ENCODE measurements around the gene CHST5. TPM values are rescaled to one million over a fixed set of nuclear protein-coding genes. Genes with fewer than 3 reads are reported as not detected.
A peak's percentile ranks its signal among the peaks of the same experiment; 100 is the strongest.

The CHST5 gene
- total RNA-seq, 3 donors from 2014 or later (not counting 1 experiment from before 2014, with no cell fraction given), result not detected

GRCh38 chr16:75566758-75567255 lies 30.9 kb upstream of the CHST5 start:
- H3K4me3 Mint-ChIP-seq, result peak overlapping the region; percentile 90
- WGBS (ENCODE audit: insufficient coverage), result 3% methylated on average over 32 of the region's 32 CpGs

GRCh38 chr16:75566040-75566757 lies 30.3 kb upstream of the CHST5 start, which contains the start of gene GABARAPL2:
Gene GABARAPL2 (plus strand): TSS chr16:75566379. CDS start chr16:75566487, 108 bp downstream.
- H3K36me3 ChIP-seq (ENCODE audit: control insufficient read depth, insufficient read depth, low read length), result peaks cover 29% of the 10 kb centered on the region
- no peak for TF ChIP-seq CTCF (IDR thresholded peaks at IDR 0.05)
- peak; percentile 78 to 93 (median 85) for ATAC-seq
- peak within 1 kb of the TSS; percentile 76 for H3K27ac ChIP-seq (ENCODE audit: low read length)
- WGBS (ENCODE audit: insufficient coverage), result under 1% methylated on average over 69 of the region's 69 CpGs
- intact Hi-C loops (cut with micrococcal nuclease), result loop anchor here (1.0 to 2.0 kb wide), 4 partner anchors 10 to 101 kb away; partner anchors contain the start of genes ADAT1, TMEM170A and TMEM231
- peak; percentile 94 to 95 for DNase-seq
- Mint-ChIP-seq H3K4me3 (peak within 1 kb of the TSS; percentile 90), H3K4me1 (peaks cover 20 to 26% of the 10 kb centered on the region in 2 donors), H3K27ac (peak within 1 kb of the TSS; percentile 86 to 93), H3K36me3 (no peaks in the 10 kb centered on the region), H3K27me3 (ENCODE audit: low read depth in 2 of 2) (peaks cover 16 to 19% of the 10 kb centered on the region in 2 donors), H3K9me3 (no peaks in the 10 kb centered on the region)
- peaks cover 30% of the 10 kb centered on the region for H3K4me1 ChIP-seq (ENCODE audit: control insufficient read depth, insufficient read depth, low read length)
- H3K27me3 ChIP-seq (ENCODE audit: control insufficient read depth, insufficient read depth, low read length), result peaks cover 2% of the 10 kb centered on the region
- H3K4me3 ChIP-seq (ENCODE audit: low read length), result peak within 1 kb of the TSS; percentile 59
- no peaks in the 10 kb centered on the region for H3K9me3 ChIP-seq (ENCODE audit: control insufficient read depth, insufficient read depth, low read length)

More at GRCh38 chr16:75566758-75567255, 30.9 kb upstream of the CHST5 start:
- TF ChIP-seq CTCF (IDR thresholded peaks at IDR 0.05), result no peak
- peak overlapping the region; percentile 86 to 93 for H3K27ac Mint-ChIP-seq
- peak in 2 of 3 donors; percentile 2 to 3 for ATAC-seq
- Histone ChIP-seq H3K4me1 (ENCODE audit: control insufficient read depth, insufficient read depth, low read length) (peaks cover 34% of the 10 kb centered on the region), H3K4me3 (ENCODE audit: low read length) (peak overlapping the region; percentile 59), H3K36me3 (ENCODE audit: control insufficient read depth, insufficient read depth, low read length) (peaks cover 31% of the 10 kb centered on the region), H3K27me3 (ENCODE audit: control insufficient read depth, insufficient read depth, low read length) (peaks cover 2% of the 10 kb centered on the region), H3K9me3 (ENCODE audit: control insufficient read depth, insufficient read depth, low read length) (no peaks in the 10 kb centered on the region), H3K27ac (ENCODE audit: low read length) (peak overlapping the region; percentile 44)
- DNase-seq, result peak in 1 of 2 donors; percentile 45
- intact Hi-C loops (cut with micrococcal nuclease), result loop anchor here (1.0 to 2.0 kb wide), 4 partner anchors 11 to 102 kb away; partner anchors contain the start of genes ADAT1, TMEM170A and TMEM231
- peaks cover 20 to 26% of the 10 kb centered on the region in 2 donors for H3K4me1 Mint-ChIP-seq
- no peaks in the 10 kb centered on the region for H3K36me3 Mint-ChIP-seq
- no peaks in the 10 kb centered on the region for H3K9me3 Mint-ChIP-seq
- H3K27me3 Mint-ChIP-seq (ENCODE audit: low read depth in 2 of 2), result peaks cover 16 to 19% of the 10 kb centered on the region in 2 donors

DNA sequence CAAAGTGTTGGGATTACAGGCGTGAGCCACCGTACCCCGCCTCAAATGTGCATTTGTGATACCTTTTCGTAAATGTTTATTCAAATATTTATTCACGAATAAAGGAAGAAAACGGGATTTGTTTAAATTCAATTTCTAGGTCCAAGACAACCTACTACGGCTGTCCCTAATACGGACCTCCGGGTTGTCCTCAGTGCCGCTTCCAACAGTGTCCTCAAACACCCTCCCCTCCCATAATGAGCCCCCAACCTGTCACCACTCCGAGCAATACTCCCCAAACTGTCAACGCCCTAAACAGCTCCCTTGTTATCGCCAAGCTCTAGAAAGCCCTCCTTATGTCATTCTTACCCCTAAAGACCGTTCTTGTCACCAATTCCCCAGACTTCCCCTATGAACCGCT lies 29.7 kb upstream of the CHST5 start:
- no peaks in the 10 kb centered on the region for H3K9me3 ChIP-seq (ENCODE audit: control insufficient read depth, insufficient read depth, low read length)
- H3K36me3 Mint-ChIP-seq, result no peaks in the 10 kb centered on the region
- peaks cover 2% of the 10 kb centered on the region for H3K27me3 ChIP-seq (ENCODE audit: control insufficient read depth, insufficient read depth, low read length)
- peak overlapping the region; percentile 86 to 93 for H3K27ac Mint-ChIP-seq
- H3K4me3 Mint-ChIP-seq, result peak overlapping the region; percentile 90
- peaks cover 30% of the 10 kb centered on the region for H3K4me1 ChIP-seq (ENCODE audit: control insufficient read depth, insufficient read depth, low read length)
- H3K9me3 Mint-ChIP-seq, result no peaks in the 10 kb centered on the region
- H3K36me3 ChIP-seq (ENCODE audit: control insufficient read depth, insufficient read depth, low read length), result peaks cover 26% of the 10 kb centered on the region
- ATAC-seq (no peak), DNase-seq (no peak)
- 29% methylated on average over 15 of the region's 15 CpGs for WGBS (ENCODE audit: insufficient coverage)
- H3K27ac ChIP-seq (ENCODE audit: low read length), result peak overlapping the region; percentile 76
- H3K4me3 ChIP-seq (ENCODE audit: low read length), result peak overlapping the region; percentile 59
- H3K4me1 Mint-ChIP-seq, result peaks cover 20 to 26% of the 10 kb centered on the region in 2 donors
- intact Hi-C loops (cut with micrococcal nuclease), result loop anchor here (1.0 to 2.0 kb wide), 4 partner anchors 9 to 101 kb away; partner anchors contain the start of genes ADAT1, TMEM170A and TMEM231
- H3K27me3 Mint-ChIP-seq (ENCODE audit: low read depth in 2 of 2), result peaks cover 16 to 19% of the 10 kb centered on the region in 2 donors
- TF ChIP-seq CTCF (IDR thresholded peaks at IDR 0.05), result no peak
